IPS-11a (cell line): ENCODE results near the gene UPK3A.

Source experiments
- H3K4me3 ChIP-seq: one replicate; pipeline ENCODE4 v1.5.1; 2013; ENCODE audit warnings: low read depth, low read length, control low read depth

UPK3A gene

DNA sequence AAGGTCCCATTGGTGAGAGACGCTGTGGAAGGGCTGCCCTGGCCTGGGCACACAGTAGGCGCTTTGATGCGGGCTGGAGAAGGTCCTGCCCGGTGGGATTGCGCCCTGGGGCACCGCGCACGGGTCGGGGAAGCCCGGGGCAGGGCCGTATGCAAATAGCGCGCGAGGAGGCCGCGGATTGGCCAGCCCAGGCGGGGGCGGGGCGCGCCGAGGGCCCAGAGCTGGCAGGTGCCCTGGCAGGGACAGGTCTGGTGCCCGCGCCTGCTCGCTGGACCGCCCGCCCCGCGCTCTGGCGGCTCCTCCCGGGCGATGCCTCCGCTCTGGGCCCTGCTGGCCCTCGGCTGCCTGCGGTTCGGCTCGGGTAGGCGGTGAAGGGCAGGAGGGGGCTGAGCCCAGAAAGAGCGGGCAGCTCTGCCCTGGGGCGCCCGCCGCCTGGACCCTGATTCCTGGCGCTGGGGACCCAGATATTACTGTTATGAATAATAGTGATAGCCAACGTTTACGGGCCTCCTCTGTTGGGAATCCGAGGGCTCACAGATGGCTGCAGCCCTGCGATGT lies at the start of gene UPK3A:
UPK3A (plus strand) TSS at position 245 of the 558 bp plus-strand sequence; CDS start at position 310, 65 bp downstream.
- peak within 1 kb of the TSS; percentile 37 for H3K4me3 ChIP-seq

DNA sequence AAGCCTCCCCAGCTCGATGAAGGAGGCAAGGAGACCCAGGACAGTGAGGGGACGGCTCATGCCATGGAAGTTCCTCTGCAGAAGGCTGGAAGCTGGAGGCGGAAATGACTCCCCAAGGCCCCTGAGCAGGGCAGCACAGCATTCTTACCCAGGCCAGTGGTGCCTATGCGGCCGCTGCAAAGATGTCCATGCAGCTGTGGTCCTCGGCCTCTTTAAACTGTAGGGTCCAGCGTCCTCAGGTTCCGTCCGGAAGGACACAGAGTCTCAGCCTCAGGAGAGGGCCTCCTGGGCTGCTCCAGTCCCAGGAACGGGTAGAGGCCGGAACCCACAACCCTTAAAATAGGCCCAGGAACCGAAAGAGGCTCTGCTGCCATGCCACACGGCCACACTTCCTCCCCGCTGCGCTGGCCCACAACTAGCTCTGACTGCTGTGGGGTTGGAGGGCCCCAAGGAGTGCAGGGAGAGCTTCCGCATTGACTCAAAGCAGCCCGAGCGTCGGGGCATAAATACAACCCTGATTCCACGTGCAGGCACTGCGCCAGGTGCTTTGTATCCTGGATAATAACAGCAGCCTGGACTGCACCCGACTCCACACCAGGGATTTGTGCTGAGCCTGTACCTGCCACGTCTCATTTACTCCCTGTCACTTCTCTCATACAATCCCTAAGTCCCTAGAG lies 49.5 kb upstream of the UPK3A start:
- H3K4me3 ChIP-seq: no peak overlapping the region

DNA sequence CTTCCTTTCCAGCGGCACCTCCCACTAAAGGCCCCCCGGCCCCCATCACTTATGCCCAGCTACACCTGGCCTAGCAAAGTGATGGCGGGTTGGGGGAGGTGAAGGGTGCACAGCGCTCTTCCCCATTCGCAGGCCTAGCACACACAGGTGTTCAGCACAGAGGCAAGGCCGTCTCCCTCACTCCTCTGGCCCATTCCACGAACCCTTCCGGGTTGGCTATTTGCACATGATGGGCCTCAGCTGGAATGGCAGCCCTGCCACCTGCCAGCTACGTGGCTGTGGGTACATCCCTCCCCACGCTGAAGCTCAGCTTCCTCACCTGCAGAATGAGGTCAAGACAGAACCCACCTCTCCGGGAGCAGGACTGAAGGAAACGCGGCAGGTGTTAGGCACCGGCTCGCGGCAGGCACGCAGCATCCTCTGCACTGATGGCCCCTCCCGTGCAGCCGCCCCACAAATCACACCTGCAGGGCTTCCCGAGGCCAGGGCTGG lies 48.9 kb upstream of the UPK3A start:
- H3K4me3 ChIP-seq: no peak overlapping the region

DNA sequence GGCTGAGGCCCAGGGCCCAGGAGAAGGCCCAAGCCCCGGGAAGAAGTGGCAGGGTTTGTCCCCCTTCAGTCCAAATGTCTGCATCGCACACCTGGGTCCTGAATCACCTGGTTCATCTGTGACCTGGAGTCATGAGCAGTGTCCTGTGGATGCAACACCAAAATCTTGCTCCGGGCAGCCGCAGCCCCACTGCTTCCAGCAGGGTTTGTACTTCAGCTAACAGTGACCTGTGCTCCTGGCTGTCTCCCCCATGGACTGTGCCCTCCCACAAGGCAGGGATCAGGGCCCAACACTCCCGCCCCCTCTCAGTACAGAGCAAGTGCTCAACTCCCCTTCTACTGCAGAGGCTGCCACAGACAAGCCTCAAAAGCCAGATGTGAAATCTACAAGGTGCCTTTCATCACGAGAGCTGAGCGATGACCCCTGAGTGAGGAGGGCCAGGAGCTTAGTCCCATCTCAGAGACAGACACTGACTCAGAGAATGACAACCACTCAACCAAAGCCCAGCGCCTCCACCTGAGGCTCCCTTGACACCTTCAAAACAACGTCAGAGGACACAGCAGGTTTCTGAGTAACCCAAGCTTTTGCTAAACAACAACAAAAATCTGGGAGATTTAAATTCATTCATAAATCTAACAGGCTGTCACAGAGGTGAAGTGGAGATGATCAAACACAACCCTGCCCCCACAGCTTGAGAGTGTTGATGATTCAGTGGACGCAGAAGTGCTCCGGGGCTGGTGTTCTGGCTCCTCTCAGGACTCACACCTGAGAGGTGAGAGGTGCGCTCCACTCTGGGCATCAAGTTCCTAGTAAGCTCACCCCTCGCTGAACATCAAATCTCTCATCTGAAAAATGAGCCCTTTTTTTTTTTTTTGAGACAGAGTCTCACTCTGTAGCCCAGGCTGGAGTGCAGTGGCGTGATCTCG lies 47.4 kb upstream of the UPK3A start:
- H3K4me3 ChIP-seq: no peak overlapping the region

DNA sequence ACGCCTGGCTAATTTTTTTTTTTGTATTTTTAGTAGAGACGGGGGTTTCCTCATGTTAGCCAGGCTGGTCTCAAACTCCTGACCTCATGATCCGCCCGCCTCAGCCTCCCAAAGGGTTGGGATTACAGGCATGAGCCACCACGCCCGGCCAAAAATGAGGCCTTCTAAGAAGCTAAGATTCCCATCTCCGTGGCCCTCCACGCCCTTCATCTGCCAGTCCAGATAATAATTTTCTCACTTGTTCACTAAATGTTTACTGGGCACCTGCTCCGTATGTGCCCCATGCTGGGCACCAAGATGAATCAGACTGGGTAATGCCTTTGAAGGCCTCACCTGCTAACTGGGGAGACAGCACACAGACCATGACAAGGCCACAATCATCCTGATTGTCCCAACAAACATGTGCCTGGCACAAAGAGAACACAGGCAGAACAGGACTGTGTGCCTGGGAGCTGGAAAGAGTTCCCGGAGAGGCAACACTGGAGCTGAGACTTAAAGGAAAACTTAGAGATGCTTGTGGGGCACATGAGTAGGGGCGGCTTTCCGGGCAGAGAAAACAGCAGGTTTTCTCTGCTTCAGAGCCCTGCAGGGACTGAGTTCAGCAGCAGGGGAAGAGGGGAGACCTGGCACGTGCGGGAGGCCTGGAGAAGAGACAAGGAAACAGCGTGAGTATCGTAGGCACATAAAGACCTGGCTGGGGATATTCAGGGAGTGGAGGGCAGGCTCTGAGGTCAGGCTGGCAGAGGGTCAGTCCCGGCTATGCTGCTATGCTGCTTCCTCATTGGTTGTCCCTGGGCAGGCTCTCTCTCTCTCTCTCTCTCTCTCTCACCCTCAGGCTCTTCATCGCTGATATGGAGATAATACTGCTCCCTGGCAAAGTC lies 46.4 kb upstream of the UPK3A start:
- no peak overlapping the region for H3K4me3 ChIP-seq

DNA sequence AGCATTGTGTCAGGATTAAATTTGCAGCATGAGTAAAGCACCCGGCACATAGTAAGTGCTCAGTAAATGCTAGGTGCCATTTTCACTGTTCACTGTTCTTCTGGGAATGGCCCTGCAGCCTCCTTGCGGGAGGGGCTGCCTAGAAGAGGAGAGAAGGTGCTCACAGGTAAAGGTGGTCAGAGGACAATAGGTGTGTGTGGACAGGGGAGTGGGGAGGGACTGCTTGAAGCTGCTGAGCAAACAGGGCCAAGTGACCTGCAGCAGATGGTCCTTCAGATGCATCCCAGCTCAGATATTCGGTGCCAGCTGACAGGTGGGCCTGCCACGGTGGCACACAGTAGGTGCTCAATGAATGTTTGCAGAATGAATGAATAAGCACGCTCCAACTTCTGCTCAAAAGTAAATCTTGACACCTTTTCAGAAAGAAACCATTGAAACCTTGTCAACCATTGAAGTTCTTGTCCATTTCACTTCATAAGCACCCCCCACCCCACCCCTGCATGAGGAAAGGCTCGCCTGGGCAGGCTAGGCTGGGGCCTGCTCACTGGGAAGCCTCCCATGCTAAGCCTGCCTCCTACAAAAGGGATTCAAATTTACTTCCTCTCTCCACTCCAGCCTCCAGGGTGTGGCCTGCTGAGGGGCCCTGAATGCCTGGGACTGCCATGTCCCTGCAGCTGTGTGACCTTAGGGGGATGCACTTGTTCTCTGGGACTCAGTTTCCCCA lies 45.6 kb upstream of the UPK3A start:
- no peak overlapping the region for H3K4me3 ChIP-seq

DNA sequence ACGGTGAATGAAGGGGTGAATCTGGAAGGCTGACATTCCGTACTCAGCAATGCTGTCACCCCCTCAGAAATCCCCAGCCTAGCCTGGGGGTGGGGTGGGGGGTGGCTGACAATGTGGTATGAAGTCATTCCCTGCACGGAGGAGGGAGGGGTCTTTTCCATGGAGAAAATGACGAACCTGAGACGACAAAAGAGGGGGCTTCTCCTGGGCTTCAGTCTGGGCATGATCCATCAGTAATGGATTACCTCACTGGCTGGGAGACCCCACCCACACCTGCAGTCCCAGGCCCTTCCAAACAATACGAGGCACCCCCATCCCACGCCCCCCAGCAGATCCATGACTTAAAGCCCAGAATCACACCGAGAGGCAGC lies 45.1 kb upstream of the UPK3A start:
- peak overlapping the region; percentile 67 for H3K4me3 ChIP-seq

DNA sequence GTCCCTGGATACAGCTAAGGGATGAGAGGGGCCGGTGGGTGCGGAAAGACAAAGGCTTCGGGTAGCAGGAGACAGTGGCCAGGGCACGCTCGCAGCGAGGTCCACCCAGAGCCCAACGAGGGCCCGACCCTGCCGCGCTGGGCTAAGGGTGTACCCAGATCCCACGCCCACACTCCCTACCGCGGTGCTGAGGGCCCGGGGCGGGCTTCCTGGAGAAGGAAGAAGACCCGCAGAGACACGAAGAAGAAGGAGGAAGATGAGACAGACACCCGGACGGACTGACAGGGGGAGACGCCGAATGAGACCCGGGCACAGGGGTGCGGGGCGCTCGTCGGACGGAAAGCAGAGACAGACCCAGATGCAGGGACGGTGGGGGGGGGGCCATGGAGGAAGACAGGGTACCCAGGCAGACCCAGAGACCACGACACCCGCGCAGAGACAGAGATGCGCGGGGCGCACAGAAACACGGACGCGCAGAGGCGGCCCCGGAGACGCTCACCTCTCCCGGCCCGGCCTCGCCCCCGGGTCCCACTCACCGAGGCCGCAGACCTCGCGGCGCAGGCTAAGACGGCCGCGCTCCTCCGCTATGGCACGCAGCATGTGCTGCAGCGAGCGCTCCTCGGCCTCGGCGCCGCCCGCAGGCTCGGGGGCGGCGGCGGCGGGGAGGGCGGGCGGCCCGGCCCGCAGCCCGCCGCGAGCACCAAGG lies 44.5 kb upstream of the UPK3A start:
- H3K4me3 ChIP-seq: peak overlapping the region; percentile 67

DNA sequence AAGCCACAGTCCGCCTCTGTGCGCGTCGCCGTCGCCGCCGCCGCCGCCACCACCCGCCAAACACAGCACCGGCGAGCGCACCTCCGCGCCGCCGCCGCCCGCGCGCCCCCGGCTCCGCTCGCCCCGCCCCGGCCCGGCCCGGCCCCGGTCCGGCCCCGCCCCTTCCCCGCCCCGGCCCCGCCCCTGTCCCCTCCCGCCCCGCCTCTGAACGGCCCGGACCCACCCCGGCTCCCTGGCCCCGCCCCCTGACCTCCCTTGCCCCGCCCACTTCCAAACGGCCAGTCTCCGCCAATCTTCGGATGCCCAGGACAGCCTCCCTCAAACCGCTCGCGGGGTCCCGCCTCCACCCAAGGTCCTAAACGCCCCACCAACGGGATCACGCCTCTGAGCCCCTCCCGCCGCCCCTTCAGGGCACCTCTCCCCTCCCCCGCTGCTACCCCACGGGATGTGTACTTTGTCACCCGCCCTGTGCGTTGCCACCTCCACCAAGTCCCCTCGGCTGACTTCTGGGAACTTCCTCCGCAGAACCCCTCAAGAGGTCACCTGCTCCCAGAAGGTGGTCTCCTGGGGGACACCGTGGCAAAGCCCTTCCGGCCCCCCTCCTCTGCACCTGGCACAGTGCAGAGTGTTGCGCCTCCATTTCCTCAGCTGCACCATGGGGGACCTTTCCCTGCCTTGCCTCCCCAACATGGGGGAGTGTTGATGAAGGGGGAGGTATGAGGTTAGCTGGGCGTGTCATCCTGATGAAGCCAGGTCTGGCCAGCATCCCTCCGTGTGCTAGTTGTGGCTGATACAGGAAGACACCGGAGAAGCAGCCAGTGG lies 43.7 kb upstream of the UPK3A start, which contains the start of gene KIAA0930:
KIAA0930 (minus strand) TSS at position 85 of the 822 bp plus-strand sequence. CDS start 191 bp downstream, outside the sequence.
- H3K4me3 ChIP-seq: peak within 1 kb of the TSS; percentile 67

DNA sequence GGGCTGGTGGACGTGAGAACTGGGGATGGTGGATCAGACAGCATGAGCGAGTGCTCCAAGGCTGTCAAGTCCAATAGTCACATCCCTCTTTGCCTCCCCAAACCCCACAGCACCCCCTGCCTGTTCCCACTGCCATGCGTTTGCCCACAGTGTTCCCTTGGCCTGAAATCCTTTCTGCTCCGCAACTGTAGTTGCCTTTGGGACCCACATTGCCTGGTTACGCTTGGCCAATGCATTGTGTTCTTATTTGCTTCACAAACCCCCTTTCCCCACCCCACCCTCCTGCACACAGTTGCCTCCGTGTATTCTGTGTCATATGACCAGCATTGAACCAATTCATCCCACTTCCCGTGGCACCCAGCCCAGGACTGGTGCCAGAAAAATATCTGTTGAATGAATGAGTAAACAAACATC lies 42.0 kb upstream of the UPK3A start:
- no peak overlapping the region for H3K4me3 ChIP-seq

DNA sequence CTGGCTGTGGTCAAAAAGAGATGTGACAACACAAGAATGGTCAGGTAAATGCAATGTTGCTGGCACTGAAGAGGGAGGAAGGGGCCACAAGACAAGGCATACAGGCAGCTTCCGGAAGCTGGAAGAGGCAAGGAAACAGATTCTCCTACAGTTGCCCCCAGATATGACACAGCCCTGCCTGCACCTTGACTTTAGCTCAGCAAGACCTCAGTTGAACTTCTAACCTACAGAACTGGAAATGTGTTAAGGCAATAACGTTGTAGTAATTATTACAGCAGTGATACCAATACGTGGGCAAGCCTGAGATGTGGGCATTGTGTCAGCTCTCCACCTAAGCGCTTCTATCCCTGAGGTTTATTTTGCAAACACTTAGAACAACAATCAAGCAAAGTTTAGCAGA lies 39.8 kb upstream of the UPK3A start:
- H3K4me3 ChIP-seq: no peak overlapping the region

DNA sequence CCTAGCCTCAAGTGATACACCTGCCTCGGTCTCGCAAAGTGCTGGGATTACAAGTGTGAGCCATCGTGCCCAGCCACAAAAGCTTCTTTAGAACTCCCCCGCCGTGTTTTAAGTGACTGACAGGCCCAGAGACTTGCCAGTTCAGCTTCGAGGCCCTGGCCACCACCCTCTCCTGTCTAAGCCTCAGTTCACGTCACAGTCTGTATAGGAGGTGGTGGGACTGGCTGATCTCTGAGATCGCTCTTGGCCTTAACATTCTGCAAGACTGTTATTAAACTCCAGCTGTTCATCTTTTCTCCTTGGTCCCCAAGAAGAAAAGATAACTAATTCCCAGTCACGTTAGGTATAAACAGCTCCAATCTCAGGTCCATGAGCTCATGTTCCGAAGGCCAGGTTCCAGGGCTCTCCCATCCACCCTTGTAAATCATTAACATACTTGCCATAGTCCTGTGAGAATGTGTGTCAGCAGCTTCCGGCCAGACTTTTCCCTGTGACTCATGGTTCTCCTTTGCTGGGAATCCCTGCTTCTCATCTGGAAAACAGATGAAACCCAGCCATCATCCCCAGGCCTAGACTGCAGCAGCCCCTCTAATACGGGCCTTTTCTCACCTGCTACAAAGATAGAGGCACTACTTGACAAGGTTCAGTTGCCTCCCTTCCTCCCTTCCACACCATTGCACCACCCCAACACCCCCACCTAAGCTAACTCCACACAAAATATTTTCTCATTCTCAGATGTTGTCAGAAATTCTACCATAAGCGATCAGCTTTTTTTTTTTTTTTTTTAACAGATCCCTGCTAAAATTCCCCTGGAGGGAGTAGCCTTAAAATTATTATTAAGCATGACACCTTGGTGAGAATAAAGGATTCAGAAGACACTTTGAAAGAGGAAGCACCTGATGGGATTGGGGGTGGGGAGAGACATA lies 38.4 kb upstream of the UPK3A start:
- H3K4me3 ChIP-seq: no peak overlapping the region

DNA sequence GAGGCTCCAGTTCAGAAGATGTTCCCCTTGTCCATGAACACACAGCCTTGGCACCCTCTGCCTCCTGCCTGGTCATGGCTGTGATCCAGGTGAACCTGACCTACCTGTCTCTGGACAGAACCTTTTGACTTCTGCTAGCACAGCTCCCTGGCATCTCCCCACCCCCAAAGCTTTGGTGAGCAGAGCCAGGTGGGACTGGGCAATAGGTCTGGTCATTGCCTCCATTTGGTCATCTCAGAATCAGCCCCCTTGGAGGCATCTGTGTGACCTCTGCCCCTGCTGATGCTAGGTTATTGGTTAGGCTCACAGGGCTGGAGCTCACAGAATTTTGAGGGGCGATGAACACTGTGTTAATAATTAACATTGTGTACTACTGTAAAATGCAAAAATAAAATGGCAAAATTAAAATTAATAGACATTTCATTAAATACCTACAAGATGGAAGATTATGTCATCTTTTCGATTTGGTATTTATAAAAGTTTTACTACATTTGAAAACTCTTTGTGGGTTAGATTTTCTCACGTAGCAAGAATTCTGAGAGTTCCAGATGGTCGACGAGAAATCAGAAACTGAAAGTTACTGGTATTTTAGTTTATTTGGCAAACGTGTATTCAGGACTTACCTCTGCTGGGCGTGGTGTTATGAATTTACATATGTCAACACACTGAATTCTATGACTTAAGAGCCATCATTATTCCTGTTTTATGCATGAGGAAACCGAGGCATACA lies 35.8 kb upstream of the UPK3A start:
- no peak overlapping the region for H3K4me3 ChIP-seq

DNA sequence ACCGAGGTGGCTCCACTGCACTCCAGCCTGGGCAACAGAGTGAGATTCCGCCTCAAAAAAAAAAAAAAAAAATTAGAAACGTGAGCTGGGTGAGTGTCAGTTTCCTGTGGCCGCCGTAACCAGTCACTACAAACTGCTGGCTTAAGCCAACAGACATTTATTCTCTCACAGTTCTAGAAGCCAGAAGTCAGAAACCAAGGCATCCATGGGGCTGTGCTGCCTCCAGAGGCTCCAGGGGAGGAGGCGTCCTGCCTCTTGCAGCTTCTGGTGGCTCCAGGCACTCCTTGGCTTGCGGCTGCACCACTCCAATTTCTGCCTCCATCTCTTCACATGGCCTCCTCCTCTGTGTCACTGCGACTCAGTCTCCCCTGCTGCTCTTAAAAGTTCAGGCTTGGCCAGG lies 32.9 kb upstream of the UPK3A start:
- no peak overlapping the region for H3K4me3 ChIP-seq

DNA sequence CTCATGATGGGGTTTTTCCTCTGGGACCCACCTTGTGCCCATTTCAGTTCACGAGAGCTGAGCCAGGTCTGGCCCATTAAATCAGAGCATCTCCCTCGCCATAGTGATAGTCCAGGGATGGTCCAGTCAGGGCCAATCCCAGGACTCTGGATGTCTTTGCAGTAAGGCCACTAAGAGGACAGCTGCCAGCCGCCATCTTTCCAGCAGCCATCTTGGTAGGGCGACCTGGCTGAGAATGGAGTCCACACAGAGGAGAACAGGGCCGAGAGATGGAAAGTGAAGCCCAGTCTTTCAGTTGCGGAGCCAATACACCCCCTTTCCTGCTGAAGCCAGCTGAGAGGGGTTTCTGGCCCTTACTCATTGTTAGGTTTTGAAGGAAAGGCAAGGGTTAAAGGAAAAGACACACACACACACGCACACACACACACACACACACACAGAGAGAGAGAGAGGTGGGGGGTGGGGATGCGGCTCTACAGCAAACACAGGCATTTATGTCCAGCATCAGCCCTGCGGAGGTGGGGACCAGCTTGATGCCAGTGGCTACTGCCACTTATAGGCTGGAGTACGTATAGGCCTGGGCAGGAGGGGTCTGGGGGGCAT lies 31.6 kb upstream of the UPK3A start:
- no peak overlapping the region for H3K4me3 ChIP-seq

DNA sequence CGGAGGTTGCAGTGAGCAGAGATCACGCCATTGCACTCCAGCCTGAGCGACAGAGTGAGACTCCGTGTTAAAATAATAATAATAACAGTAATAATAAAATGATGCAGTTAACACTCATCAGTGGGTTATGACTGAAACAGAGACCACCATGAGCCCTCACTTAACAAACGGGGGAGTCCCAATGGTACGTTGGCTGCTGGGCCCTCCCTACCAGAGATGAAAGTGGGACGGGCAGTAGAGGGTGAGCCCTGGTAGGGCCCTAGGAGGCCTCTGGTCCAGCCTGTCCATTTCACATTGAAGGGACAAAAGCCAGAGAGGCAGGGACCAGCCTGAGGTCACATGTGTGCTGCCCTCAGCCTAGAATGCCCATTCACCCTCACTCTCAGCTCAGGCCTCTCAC lies 30.4 kb upstream of the UPK3A start:
- H3K4me3 ChIP-seq: no peak overlapping the region
